ENCODE measurements around the gene WDR76.
"Not testable (repeated sequence)": the region's sequence is repeated elsewhere in the genome, so short reads cannot be mapped to it uniquely, and the experiment has no call there.

Gene WDR76

DNA sequence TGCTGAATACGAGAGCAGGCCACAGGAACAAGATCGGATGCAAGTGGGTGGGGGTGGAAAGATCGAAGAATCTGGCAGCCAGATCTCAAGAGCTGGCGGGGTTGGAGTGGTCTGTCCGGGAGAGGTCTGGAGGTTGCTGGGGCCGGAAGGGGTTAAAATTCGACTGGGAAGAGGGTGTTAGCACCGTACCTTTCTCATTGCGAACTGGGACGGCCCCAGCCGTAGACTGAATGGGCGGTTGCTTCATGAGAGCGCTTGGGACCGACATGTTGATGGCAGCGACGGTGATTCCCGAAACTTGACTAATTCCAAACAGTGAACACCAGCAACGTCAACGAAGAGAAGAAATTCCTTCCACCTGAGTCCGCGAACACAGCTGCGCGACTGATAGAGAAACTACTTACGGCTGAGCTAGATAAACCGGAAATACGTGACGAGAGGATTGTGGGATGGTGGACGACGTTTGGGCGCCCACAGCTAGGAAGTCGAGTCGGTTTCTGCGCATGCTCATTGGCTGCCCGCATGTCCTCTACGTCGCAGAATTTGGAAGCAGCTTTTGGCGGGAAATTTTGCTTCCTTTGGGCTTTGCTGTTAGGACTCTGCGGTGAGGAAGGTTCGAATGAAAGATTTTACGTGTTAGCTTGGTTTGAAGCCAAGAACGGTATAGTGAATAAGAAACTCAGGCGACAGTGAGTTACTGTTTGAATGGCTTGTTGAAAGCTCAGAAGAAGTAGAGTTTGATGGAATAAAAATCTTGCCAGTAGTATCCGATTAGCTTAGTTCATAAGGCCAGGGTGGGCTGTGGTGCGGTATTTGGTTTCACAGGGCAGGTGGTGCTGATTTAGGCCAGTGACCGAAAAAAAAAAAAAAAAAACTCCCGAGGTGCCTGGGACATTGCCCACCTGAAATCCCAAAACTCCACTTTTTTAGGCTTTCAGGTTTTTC lies 2.2 kb upstream of the WDR76 start, which contains the start of gene MFAP1:
Gene MFAP1, minus strand, starts transcription at position 389 of the 945 bp plus-strand sequence. Its CDS starts 121 bp downstream, at position 268.
- TF ChIP-seq, protein P1, sequence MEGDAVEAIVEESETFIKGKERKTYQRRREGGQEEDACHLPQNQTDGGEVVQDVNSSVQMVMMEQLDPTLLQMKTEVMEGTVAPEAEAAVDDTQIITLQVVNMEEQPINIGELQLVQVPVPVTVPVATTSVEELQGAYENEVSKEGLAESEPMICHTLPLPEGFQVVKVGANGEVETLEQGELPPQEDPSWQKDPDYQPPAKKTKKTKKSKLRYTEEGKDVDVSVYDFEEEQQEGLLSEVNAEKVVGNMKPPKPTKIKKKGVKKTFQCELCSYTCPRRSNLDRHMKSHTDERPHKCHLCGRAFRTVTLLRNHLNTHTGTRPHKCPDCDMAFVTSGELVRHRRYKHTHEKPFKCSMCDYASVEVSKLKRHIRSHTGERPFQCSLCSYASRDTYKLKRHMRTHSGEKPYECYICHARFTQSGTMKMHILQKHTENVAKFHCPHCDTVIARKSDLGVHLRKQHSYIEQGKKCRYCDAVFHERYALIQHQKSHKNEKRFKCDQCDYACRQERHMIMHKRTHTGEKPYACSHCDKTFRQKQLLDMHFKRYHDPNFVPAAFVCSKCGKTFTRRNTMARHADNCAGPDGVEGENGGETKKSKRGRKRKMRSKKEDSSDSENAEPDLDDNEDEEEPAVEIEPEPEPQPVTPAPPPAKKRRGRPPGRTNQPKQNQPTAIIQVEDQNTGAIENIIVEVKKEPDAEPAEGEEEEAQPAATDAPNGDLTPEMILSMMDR (conservative IDR thresholded peaks at IDR 0.05; ENCODE audit: low read depth, low read length) = no peak
- DNase-seq (ENCODE audit: low read depth) = peak; percentile 98

DNA sequence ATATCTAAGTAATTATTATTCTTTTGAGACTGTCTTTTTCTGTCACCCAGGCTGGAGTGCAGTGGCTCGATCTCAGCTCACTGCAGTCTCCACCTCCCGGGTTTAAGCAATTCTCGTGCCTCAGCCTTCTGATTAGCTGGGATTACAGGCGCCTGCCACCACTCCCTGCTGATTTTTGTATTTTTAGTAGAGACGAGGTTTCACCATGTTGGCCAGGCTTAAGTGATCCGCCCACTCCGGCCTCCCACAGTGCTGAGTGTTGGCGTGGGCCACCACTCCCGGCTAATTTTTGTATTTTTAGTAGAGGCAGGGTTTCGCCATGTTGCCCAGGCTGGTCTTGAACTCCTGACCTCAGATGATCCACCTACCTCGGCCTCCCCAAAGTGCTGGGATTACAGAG lies 1.5 kb upstream of the WDR76 start:
- H3K4me3 ChIP-seq (ENCODE audit: low read depth, low read length); DNase-seq (ENCODE audit: low read depth): not testable (repeated sequence)

More for the DNA sequence above, 2.2 kb upstream of the WDR76 start, which contains the start of gene MFAP1:
- H3K4me3 ChIP-seq (ENCODE audit: low read depth, low read length) = peak within 1 kb of the TSS; percentile 85

DNA sequence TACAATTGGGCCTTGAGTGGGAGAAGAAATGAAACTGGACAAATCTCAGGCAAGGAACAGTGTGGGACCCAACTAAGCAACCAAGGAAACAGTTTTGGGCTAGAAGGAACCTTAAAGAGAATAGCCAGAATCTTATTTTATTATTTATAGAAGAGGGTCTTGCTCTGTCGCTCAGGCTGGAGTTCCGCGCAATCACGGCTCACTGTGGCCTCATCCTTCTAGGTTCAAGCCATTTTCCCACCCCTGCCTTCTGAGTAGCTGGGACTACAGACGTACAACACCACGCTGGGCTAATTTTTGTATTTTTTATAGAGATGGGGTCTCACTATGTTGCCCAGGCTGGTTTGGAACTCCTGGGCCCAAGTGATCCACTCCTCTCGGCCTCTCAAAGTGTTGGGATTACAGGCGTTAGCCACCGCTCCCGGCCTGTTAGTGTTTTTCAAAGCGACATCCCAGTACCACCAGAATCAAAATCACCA lies 734 bp upstream of the WDR76 start:
- no peak for DNase-seq (ENCODE audit: low read depth)
- TF ChIP-seq, protein P1 (conservative IDR thresholded peaks at IDR 0.05; ENCODE audit: low read depth, low read length) = no peak
- no peak overlapping the region for H3K4me3 ChIP-seq (ENCODE audit: low read depth, low read length)

DNA sequence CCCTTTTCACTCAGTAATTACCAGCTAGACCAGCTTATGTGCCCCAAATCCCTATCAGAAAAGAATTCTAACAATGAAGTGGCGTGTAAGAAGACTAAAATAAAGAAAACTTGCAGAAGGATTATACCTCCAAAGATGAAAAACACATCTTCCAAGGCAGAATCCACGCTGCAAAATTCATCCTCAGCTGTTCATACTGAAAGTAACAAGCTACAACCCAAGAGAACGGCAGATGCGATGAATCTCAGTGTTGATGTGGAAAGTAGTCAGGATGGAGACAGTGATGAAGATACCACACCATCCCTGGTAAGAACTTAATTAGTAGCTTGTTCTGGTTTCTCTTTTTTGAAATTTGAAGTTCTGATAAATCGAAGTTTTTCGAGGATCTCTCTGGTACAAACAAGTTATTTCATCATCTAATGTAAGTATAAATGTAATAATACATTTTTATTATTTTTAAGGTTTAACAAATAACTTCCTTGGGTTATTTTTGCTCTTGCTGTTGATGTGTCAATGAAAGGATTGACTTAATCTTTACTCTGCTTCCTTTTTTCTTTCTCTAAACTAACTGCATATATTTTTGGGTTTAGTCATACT lies 1.4 kb downstream of the WDR76 start:
- H3K4me3 ChIP-seq (ENCODE audit: low read depth, low read length) = peak overlapping the region; percentile 1
- TF ChIP-seq, protein P1 (conservative IDR thresholded peaks at IDR 0.05; ENCODE audit: low read depth, low read length) = no peak
- DNase-seq (ENCODE audit: low read depth) = peak; percentile 21

DNA sequence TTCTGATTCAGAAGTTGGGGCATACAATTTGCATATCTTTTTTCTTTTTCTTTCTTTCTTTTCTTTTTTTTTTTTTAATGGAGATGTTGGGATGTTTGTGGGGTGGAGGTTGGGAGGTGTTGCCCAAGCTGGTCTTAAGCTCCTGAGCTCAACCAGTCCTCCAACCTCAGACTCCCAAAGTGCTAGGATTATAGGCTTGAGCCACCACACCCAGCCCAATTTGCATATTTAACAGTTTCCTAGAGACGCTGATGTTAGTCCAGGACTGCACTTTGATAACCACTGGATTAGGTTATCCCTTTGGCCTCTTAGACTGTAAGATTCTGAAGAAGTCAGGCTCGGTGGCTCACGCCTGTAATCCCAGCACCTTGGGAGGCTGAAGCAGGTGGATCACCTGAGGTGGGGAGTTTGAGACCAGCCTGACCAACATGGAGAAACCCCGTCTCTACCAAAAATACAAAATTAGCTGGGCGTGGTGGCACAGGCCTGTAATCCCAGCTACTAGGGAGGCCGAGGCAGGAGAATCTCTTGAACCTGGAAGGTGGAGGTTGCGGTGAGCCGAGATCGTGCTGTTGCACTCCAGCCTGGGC lies 3.2 kb downstream of the WDR76 start:
- DNase-seq (ENCODE audit: low read depth); H3K4me3 ChIP-seq (ENCODE audit: low read depth, low read length): not testable (repeated sequence)

DNA sequence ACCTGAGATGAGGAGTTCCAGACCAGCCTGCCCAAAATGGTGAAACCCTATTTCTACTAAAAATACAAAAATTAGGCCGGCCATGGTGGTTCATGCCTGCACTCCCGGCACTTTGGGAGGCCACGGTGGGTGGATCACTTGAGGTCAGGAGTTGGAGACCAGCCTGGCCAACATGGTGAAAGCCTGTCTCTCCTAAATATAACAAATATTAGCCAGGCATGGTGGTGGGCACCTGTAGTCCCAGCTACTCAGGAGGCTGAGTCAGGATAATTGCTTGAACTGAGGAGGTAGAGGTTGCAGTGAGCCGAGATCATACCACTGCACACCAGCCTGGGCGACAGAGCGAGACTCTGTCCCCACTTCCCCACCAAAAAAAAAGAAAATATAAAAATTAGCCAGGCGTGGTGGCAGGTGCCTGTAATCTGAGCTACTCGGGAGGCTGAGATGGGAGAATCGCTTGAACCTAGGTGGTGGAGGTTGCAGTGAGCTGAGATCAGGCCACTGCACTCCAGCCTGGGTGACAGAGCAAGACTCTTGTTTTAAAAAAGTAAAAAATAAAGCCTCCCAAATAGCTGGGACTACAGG lies 4.0 kb downstream of the WDR76 start:
- not testable (repeated sequence) for H3K4me3 ChIP-seq (ENCODE audit: low read depth, low read length); DNase-seq (ENCODE audit: low read depth)

DNA sequence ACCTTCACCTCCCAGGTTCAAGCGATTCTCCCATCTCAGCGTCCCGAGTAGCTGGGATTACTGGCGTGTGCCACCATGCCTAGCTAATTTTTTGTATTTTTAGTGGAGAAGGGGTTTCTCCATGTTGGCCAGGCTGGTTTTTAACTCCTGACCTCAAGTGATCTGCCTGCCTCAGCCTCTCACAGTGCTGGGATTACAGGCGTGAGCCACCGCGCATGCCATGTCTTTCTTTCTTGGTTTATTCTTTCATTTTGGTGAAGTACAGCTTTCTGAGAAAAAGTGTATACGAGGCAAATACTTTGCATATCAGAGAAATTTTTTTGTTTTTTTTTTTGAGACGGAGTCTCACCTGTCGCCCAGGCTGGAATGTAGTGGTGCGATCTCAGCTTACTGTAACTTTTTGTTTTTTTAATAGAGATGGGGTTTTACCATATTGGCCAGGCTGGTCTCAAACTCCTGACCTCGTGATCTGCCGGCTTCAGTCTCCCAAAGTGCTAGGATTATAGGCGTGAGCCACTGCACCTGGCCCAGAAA lies 4.8 kb downstream of the WDR76 start:
- not testable (repeated sequence) for H3K4me3 ChIP-seq (ENCODE audit: low read depth, low read length); DNase-seq (ENCODE audit: low read depth)

DNA sequence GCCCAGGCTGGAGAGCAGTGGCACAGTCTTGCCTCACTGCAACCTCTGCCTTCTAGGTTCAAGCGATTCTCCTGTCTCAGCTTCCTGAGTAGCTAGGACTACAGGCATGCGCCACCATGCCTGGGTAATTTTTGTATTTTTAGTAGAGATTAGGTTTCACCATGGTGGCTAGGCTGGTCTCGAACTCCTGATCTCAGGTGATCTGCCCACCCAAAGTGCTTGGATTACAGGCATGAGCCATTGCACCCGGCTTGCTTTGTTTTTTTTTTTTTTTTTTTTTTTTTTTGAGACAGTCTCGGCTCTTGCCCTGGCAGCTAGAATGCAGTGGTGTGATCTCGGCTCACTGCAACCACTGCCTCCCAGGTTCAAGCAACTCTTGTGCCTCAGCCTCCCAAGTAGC lies 5.7 kb downstream of the WDR76 start:
- DNase-seq (ENCODE audit: low read depth); H3K4me3 ChIP-seq (ENCODE audit: low read depth, low read length): not testable (repeated sequence)

DNA sequence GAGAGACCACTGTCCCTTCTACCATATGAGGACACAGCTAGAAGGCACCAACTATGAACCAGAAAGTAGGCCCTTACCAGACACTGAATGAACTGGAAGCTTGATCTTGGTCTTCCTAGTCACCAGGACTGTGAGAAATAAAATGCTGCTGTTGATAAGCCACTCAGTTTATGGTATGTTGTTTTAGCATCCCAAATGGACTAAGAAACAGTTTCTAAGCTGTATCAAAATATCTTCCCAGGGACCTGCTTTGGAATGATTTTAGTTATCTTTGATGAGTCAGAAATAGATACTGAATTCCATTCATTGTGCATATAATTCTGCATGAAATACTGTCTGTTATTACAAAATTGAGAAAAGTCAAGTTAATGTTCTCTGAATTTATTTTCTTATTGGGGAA lies 18.6 kb downstream of the WDR76 start:
- peak; percentile 13 for DNase-seq (ENCODE audit: low read depth)

More for the DNA sequence above, 18.6 kb downstream of the WDR76 start:
- TF ChIP-seq, protein P1 (conservative IDR thresholded peaks at IDR 0.05; ENCODE audit: low read depth, low read length) = no peak
- no peak overlapping the region for H3K4me3 ChIP-seq (ENCODE audit: low read depth, low read length)

Measured in choroid plexus epithelial cell (primary cell).